HFF-Myc (cell line): ENCODE results near the gene PHLPP1.

Experiments used
- DNase-seq: peaks from one replicate; pipeline ENCODE4 v3.0.0-alpha.2; 2011; ENCODE audit warnings: low read depth; ENCODE audit errors: extremely low read depth
- H3K4me3 ChIP-seq: replicated peaks from 2 replicates; pipeline ENCODE4 v1.5.1; 2011; ENCODE audit warnings: low read depth, mild to moderate bottlenecking, control low read depth, low read length
- TF ChIP-seq, protein P1 (sequence below): IDR thresholded peaks from 2 replicates; pipeline ENCODE4 v1.5.1; 2012; ENCODE audit warnings: mild to moderate bottlenecking, low read depth, low read length, control low read depth; ENCODE audit errors: missing control alignments

PHLPP1 gene

GRCh38 chr18:62839874-62840713, 124.8 kb downstream of the PHLPP1 start:
- TF ChIP-seq, protein P1, sequence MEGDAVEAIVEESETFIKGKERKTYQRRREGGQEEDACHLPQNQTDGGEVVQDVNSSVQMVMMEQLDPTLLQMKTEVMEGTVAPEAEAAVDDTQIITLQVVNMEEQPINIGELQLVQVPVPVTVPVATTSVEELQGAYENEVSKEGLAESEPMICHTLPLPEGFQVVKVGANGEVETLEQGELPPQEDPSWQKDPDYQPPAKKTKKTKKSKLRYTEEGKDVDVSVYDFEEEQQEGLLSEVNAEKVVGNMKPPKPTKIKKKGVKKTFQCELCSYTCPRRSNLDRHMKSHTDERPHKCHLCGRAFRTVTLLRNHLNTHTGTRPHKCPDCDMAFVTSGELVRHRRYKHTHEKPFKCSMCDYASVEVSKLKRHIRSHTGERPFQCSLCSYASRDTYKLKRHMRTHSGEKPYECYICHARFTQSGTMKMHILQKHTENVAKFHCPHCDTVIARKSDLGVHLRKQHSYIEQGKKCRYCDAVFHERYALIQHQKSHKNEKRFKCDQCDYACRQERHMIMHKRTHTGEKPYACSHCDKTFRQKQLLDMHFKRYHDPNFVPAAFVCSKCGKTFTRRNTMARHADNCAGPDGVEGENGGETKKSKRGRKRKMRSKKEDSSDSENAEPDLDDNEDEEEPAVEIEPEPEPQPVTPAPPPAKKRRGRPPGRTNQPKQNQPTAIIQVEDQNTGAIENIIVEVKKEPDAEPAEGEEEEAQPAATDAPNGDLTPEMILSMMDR: no peak
- H3K4me3 ChIP-seq: no peak overlapping the region
- no peak for DNase-seq

DNA sequence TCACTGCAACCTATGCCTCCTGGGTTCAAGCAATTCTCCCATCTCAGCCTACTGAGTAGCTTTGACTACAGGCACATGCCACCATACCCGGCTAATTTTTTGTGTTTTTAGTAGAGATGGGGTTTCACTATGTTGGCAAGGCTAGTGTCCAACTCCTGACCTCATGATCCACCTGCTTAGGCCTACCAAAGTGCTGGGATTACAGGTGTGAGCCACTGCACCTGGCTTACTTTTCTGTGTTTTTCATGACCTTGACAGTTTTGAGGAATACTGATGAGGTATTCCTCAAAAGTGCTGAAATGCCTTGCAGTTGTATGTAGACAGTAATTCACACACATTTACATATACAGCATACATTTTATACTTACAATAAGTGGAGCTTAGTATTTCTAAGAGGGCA, 126.1 kb downstream of the PHLPP1 start:
- DNase-seq: no peak
- H3K4me3 ChIP-seq: no peak overlapping the region
- TF ChIP-seq, protein P1: no peak

- no peak overlapping the region for H3K4me3 ChIP-seq
- TF ChIP-seq, protein P1: no peak
- no peak for DNase-seq
Observed at GRCh38 chr18:62842898-62843297, 127.6 kb downstream of the PHLPP1 start.

DNA sequence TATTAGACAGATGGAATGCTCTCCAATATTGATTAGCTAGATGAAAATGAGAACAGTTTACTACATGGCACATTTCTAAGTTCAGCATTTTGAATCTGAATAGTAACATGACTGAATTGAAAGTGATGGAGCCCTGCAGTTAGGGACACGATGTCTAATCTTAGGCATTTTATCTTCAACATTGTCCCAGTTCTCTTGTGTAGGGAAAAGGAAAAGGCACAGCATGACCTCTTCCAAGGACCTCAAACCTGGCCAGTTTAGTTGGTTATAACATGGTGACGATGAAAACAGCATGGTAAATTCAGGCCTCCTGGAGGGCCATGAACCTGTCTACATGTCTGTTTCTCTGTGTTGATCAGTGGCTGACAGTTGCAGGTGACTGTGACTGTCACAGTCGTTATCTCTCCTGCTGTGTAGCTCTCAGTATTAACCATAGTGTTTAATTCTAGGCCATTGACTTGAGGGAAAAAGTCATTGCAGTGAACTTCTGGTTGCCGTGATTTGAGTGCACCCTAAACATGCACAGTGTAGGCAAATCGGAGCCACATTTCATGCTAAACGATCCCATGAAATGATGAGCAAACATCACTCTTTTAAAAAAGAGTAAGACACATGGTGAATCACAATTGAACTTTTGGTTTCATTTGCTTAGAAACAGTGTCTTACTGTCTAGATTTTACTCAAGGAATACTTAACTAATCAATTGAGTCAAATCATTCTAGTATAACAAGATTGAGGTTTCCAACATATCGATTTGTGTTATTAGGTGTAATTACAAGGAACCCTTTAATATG, 129.7 kb downstream of the PHLPP1 start:
- no peak overlapping the region for H3K4me3 ChIP-seq
- no peak for DNase-seq

DNA sequence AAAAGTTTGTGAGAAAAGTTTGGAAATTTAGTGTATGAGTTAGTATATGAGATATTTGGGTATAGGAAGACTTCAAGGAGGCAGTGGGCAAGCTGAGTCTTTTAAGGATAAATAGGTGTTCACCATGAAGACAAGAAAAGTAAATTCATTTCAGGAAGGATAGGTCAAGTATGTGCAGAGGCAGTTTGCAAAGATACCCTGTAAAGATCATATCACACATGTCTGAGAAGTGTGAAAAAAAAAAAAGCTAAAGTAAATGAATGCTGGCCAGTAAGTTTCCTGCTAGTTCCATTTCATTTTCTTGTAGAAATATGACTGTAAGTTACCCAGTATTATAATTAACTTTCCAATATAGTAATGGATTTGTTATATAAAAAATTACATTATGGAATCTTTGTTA, 131.0 kb downstream of the PHLPP1 start:
- TF ChIP-seq, protein P1: no peak
- H3K4me3 ChIP-seq: no peak overlapping the region
- DNase-seq: no peak

More for the DNA sequence above, 129.7 kb downstream of the PHLPP1 start:
- TF ChIP-seq, protein P1: no peak

DNA sequence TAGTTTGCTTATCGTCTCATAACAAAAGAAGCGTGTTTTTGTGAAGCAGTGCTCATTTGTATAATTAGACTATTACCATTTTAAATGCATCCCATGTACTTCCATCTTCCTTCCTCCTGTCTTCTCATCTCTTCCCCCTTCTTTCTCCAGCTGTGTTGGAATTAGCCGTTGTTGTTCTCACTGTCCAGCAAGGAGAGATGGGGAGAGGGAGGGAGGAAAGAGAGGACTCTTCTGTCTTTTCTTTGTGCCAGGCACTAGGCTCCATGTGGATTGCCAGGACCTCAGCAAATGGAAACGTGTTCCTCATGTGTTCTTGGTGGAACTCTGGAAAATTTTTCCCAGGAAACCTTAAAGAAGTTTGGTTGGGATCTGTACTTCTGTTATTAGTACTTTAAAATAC, 131.7 kb downstream of the PHLPP1 start:
- DNase-seq: no peak
- TF ChIP-seq, protein P1: no peak
- H3K4me3 ChIP-seq: no peak overlapping the region
